ENCODE measurements around the gene CALHM5. TPM values are rescaled to one million over a fixed set of nuclear protein-coding genes. Genes with fewer than 3 reads are reported as not detected.
A peak's percentile ranks its signal among the peaks of the same experiment; 100 is the strongest.

Gene CALHM5
- total and polyA plus RNA-seq, 8 donors: 2.3 to 6.7 (median 5.3) TPM

- no peak for TF ChIP-seq CTCF (IDR thresholded peaks at IDR 0.05)
- Histone ChIP-seq H3K9me3 (no peaks in the 10 kb centered on the region), H3K4me1 (peaks cover 0 to under 1% of the 10 kb centered on the region in 2 donors), H3K27me3 (no peaks in the 10 kb centered on the region), H3K27ac (no peak overlapping the region), H3K4me3 (no peak overlapping the region), H3K36me3 (no peaks in the 10 kb centered on the region)
- intact Hi-C loops (cut with DNase I): no loop called here
- no peak for DNase-seq
- no peak for ATAC-seq
Measured at GRCh38 chr6:116556065-116556464, 44.6 kb downstream of the CALHM5 start.

GRCh38 chr6:116556814-116557415 is 45.5 kb downstream of the CALHM5 start:
- Histone ChIP-seq H3K27me3 (no peaks in the 10 kb centered on the region), H3K36me3 (no peaks in the 10 kb centered on the region), H3K9me3 (no peaks in the 10 kb centered on the region), H3K4me1 (peaks cover 0 to 3% of the 10 kb centered on the region in 2 donors), H3K27ac (no peak overlapping the region), H3K4me3 (no peak overlapping the region)
- no peak for DNase-seq
- ATAC-seq: no peak
- intact Hi-C loops (cut with DNase I): no loop called here
- TF ChIP-seq CTCF (IDR thresholded peaks at IDR 0.05): no peak

GRCh38 chr6:116557893-116558292 is 46.5 kb downstream of the CALHM5 start:
- H3K27me3 ChIP-seq: no peaks in the 10 kb centered on the region
- TF ChIP-seq CTCF (IDR thresholded peaks at IDR 0.05): no peak
- no peak overlapping the region for H3K4me3 ChIP-seq
- DNase-seq (peak in 1 of 4 donors; percentile 61), ATAC-seq (peak; percentile 64)
- H3K4me1 ChIP-seq: peaks cover 0 to 3% of the 10 kb centered on the region in 2 donors
- no peaks in the 10 kb centered on the region for H3K9me3 ChIP-seq
- intact Hi-C loops (cut with DNase I): no loop called here
- no peaks in the 10 kb centered on the region for H3K36me3 ChIP-seq
- no peak overlapping the region for H3K27ac ChIP-seq

GRCh38 chr6:116560130-116560529 is 48.7 kb downstream of the CALHM5 start:
- H3K36me3 ChIP-seq: no peaks in the 10 kb centered on the region
- H3K9me3 ChIP-seq: no peaks in the 10 kb centered on the region
- no peak overlapping the region for H3K4me3 ChIP-seq
- no peak for TF ChIP-seq CTCF (IDR thresholded peaks at IDR 0.05)
- peaks cover 0 to 5% of the 10 kb centered on the region in 2 donors for H3K27me3 ChIP-seq
- DNase-seq (no peak), ATAC-seq (no peak)
- peaks cover 0 to 3% of the 10 kb centered on the region in 2 donors for H3K4me1 ChIP-seq
- H3K27ac ChIP-seq: no peak overlapping the region
- intact Hi-C loops (cut with DNase I): no loop called here

- peaks cover 0 to 3% of the 10 kb centered on the region in 2 donors for H3K4me1 ChIP-seq
Measured at GRCh38 chr6:116561377-116562018, 50.1 kb downstream of the CALHM5 start.

More at GRCh38 chr6:116561377-116562018, 50.1 kb downstream of the CALHM5 start:
- Histone ChIP-seq H3K36me3 (no peaks in the 10 kb centered on the region), H3K27me3 (peaks cover 0 to 8% of the 10 kb centered on the region in 2 donors), H3K4me3 (no peak overlapping the region), H3K9me3 (no peaks in the 10 kb centered on the region), H3K27ac (no peak overlapping the region)
- intact Hi-C loops (cut with DNase I): no loop called here
- DNase-seq (peak in 3 of 4 donors; percentile 60 to 83 (median 79)), ATAC-seq (peak; percentile 93)
- peak; percentile 91 to 96 for TF ChIP-seq CTCF (IDR thresholded peaks at IDR 0.05)

Data from left lung (tissue), 10 donors.